GM23248 (cell line): Measurements from ENCODE around the gene MARF1.

Source experiments
- EZH2 ChIP-seq: fragments of 200-600 bp; sonication (generic); IDR thresholded peaks from 2 replicates; pipeline ENCODE4 v1.6.1; 2018; ENCODE audit warnings: antibody characterized with exemption, mild to moderate bottlenecking; ENCODE audit not compliant: insufficient read depth, poor library complexity, severe bottlenecking
- EZH2phosphoT487 ChIP-seq: fragments of 200-600 bp; sonication (generic); IDR thresholded peaks from 2 replicates; pipeline ENCODE4 v1.6.1; 2018; ENCODE audit warnings: antibody characterized with exemption, moderate library complexity, mild to moderate bottlenecking, low read depth; ENCODE audit not compliant: insufficient read depth

- TF ChIP-seq EZH2 (no peak), EZH2phosphoT487 (0 out of 2 replicates have a peak, but pooled peaks have one; percentile 61)
Measured at GRCh38 chr16:15572329-15573001, 70.5 kb downstream of the MARF1 start.
